Measurements from ENCODE around the gene SIPA1L3. TPM values are rescaled to one million over a fixed set of nuclear protein-coding genes. Genes with fewer than 3 reads are reported as not detected.

The SIPA1L3 gene
- total and polyA plus RNA-seq, 10 of the 15 experiments (the other 5 are each of a cell fraction or from before 2014, with no cell fraction given) = 0.24 to 66.2 (median 19.1) TPM

GRCh38 chr19:38234615-38235014 lies 327.6 kb downstream of the SIPA1L3 start:
- no peak for FAIRE-seq
- no peak overlapping the region for H3K9ac ChIP-seq (ENCODE audit: control insufficient read depth, insufficient read depth, low read length)
- no peak overlapping the region for H2AFZ ChIP-seq (ENCODE audit: control insufficient read depth, low read depth, low read length)
- H3K79me2 ChIP-seq (ENCODE audit: control insufficient read depth, insufficient read depth, low read length) = no peaks in the 10 kb centered on the region
- no peak overlapping the region for H3K27ac ChIP-seq (ENCODE audit: control insufficient read depth, insufficient read depth)
- intact Hi-C loops (cut with micrococcal nuclease; ENCODE audit: unreplicated experiment) = loop anchor here (2.0 to 5.0 kb wide), 2 partner anchors 100 to 153 kb away; partner anchors contain the start of genes CATSPERG, GGN and SPRED3
- H3K36me3 ChIP-seq (ENCODE audit: control insufficient read depth in 2 of 2, insufficient read depth in 2 of 2, low read length in 1 of 2) = no peaks in the 10 kb centered on the region
- SMC1A ChIA-PET (ENCODE audit: uncharacterized antibody, unreplicated experiment) = interaction anchor here (0.6 to 1.9 kb wide), 6 partner anchors 98 to 332 kb away, joined by 3 to 14 read pairs (median 6); partner anchors contain the start of genes CATSPERG, FAM98C and PSMD8
- RAD21 ChIA-PET (ENCODE audit: unreplicated experiment) = interaction anchor here (0.6 to 1.6 kb wide), 10 partner anchors 95 to 335 kb away, joined by 3 to 6 read pairs (median 4); partner anchors contain the start of genes CATSPERG, FAM98C and PSMD8
- no peak for DNase-seq (ENCODE audit: low read depth, low spot score)
- no peaks in the 10 kb centered on the region for H3K9me3 ChIP-seq (replicated peaks; ENCODE audit: control insufficient read depth, insufficient read depth, low read length)
- no peak for ATAC-seq
- H3K4me3 ChIP-seq = no peak overlapping the region
- H4K20me1 ChIP-seq (ENCODE audit: control insufficient read depth, insufficient read depth) = no peaks in the 10 kb centered on the region
- no peaks in the 10 kb centered on the region for H3K4me1 ChIP-seq (ENCODE audit: control insufficient read depth, insufficient read depth, low read length)
- BruUV-seq (replicated peaks) = no TSS peak
- 50% methylated on average over 4 of the region's 4 CpGs for WGBS (ENCODE audit: insufficient coverage, insufficient replicate concordance, low lambda C conversion rate, missing lambda C conversion rate)
- CTCF ChIA-PET = interaction anchor here (0.6 to 2.4 kb wide), 14 partner anchors 9 to 337 kb away, joined by 3 to 15 read pairs (median 4); partner anchors contain the start of gene CATSPERG
- POLR2A ChIA-PET = no interaction called here
- in situ Hi-C loops (cut with MboI) = loop anchor here (5.0 kb wide), 1 partner anchor 332 kb away; no protein-coding TSS in a partner anchor
- TF ChIP-seq FOS (IDR thresholded peaks at IDR 0.05; ENCODE audit: borderline replicate concordance, extremely low read depth, insufficient read length) (no peak), EZH2 (IDR thresholded peaks at IDR 0.05; ENCODE audit: borderline replicate concordance, control insufficient read depth, low read depth, low read length) (no peak), SRF (IDR thresholded peaks at IDR 0.05; ENCODE audit: low read depth in 2 of 2, low read length in 2 of 2) (no peak), ZZZ3 (IDR thresholded peaks at IDR 0.05; ENCODE audit: control insufficient read depth, insufficient read length, low read depth) (no peak), NFIC (IDR thresholded peaks at IDR 0.05; ENCODE audit: low read depth, low read length) (no peak), CEBPZ (IDR thresholded peaks at IDR 0.05; ENCODE audit: low read depth, low read length) (no peak), ZBTB40 (IDR thresholded peaks at IDR 0.05; ENCODE audit: borderline replicate concordance) (no peak), ZBED1 (IDR thresholded peaks at IDR 0.05; ENCODE audit: borderline replicate concordance) (no peak)
- no peak overlapping the region for H3K4me2 ChIP-seq (ENCODE audit: control insufficient read depth, insufficient read depth)
- no peaks in the 10 kb centered on the region; a peak in 1 of 4 replicates for H3K27me3 ChIP-seq (replicated peaks in 1 of 2; ENCODE audit: control insufficient read depth in 2 of 2, insufficient read depth in 2 of 2, low read length in 1 of 2)

Data from GM12878 (cell line).